Cortex of kidney (tissue), 1 donor: ENCODE results near the gene ACKR4.
"Not testable (repeated sequence)": the region's sequence is repeated elsewhere in the genome, so short reads cannot be mapped to it uniquely, and the experiment has no call there.

ENCODE experiments used
- DNase-seq: peaks from one replicate; lab custom pipeline; 2025; lab: John Stamatoyannopoulos, UW

Gene ACKR4

DNA sequence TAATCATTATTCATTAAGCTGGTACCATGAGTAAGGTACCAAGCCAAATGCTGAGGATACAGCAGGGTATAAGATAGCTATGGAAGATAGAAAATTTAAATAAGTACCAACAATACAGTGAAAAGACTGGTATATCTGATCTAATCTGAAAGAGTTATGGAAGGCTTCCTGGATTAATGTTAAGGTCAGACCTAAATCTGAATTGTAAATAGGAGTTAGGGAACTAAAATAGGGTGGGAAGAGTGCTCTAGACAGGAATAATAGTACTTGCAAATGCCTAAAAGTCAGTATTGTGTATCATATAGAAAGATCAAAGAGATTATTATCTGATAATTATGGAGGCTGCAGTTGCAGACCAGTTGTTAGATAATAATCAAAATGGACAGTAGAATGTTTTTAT is 2.6 kb upstream of the ACKR4 start:
- DNase-seq = no peak

DNA sequence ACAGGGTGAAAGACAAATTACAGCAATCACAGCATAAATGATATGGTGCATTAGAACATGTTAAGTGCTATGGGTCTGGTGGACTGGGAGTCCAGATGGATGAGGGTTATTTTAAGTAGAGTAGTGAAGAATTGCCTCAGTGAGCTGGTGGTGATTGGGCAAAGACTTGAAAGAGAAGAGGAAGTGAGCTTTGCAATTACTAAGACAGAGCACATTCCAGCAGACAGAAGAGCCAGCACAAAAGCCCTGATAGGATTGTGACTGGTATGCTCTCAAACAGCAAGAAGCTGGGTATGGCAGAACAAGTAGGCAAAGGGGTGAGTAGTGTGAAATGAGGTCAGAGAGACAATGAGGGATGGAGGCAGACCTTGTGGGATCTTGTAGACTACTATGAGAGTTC is 2.1 kb upstream of the ACKR4 start:
- no peak for DNase-seq

DNA sequence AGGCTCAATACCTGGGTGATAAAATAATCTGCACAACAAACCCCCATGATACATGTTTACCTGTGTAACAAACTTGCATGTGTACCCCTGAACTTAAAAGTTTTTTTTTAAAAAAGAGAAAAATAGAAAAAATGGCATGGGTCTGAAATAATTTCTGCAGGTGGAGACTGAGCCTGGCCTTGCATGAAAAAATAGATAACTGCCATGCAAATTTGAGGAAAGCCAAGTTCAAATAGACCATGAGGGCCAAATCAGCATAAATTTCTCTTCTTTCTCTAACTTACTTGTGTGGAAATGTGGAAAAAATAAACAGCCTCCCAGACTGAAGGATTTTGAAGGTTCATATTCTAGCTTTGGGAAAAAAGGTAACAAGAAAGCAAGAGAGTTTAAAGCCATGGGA is 744 bp upstream of the ACKR4 start:
- DNase-seq = no peak

DNA sequence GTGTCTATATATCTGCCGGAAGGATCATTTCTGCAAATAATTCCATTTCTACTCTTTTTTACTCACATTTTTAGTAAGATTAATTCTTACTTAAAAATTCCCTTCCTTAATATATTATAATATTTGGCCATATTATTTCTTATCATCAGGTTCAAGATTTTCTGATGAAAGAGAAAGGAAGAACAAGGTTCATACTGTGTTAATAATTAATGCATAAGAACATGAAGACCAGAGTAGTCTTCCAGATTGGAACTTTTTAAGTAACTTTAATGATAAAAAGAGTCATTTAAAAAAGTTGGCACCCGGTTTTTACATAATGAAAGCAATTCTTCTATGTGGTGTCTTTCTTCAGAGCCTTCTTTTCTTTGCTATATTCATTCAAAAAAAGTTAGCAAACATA is 590 bp downstream of the ACKR4 start:
- no peak for DNase-seq

DNA sequence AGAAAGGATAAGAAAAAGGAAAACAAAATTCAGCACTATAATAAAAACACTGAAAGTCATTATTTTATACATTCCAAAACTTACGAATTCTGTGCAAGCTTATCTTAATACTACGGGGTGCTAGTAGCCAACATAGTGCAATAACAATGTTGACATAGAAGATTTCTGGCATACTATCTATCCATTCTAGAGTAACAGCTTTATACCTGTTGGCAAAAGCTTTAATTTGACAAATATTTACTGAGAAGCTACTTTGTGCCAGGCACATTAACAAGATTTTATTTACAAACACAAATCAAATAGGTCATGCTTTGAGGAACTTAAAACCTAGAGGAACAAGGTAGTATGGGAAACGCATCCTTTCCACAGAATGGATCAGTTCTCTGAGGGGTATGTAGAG is 1.1 kb downstream of the ACKR4 start:
- DNase-seq = no peak

DNA sequence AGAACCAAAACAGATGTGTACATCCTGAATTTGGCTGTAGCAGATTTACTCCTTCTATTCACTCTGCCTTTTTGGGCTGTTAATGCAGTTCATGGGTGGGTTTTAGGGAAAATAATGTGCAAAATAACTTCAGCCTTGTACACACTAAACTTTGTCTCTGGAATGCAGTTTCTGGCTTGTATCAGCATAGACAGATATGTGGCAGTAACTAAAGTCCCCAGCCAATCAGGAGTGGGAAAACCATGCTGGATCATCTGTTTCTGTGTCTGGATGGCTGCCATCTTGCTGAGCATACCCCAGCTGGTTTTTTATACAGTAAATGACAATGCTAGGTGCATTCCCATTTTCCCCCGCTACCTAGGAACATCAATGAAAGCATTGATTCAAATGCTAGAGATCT is 3.5 kb downstream of the ACKR4 start:
- not testable (repeated sequence) for DNase-seq

DNA sequence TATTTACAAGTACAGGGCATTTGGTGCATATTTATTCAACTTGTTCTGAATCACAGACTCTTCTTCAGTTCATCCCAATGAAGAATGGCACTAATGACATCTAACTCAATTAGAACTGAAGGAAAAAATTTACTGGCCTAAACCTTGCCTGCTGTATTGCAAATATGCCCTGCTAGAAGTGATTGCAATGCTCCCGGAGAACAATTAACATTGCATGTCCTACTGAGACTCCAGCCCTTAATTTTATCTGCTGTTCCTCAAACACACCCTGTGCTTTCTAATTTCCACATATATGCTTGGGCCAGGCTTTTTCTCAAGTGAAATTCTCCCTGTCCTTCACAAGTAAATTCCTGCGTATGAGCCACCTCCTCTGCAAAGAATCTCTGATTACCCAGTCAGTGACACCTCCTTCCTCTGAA is 8.3 kb downstream of the ACKR4 start:
- no peak for DNase-seq

DNA sequence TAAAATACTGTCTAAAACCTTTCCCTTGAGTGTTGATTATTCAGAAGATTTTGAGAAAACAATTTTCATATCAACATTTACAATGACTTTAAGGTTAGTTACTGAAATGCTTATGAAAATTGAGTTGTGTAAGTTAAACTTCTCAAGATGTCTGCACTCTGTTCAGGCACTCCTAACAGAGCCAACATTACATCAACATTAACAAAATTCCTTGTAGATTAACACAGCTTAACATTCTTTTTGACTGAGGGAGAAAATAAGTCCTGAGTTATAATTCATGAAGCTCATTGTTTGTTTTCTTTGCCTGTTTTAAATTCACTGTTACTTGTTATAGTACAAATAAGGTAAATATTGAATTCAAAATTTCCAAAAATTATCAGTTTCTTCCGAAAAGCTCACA is 9.0 kb downstream of the ACKR4 start:
- no peak for DNase-seq

DNA sequence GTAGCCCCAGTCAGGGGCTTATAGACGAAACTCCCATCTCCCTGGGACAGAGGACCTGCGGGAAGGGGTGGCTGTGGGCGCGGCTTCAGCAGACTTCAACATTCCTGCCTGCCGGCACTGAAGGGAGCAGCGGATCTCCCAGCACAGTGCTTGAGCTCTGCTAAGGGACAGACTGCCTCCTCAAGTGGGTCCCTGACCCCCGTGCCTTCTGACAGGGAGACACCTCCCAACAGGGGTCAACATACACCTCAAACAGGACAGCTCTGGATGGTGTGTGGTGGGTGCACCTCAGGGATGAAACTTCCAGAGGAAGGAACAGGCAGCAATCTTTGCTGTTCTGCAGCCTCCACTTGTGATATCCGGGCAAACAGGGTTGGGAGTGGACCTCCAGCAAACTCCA is 9.6 kb downstream of the ACKR4 start:
- not testable (repeated sequence) for DNase-seq

DNA sequence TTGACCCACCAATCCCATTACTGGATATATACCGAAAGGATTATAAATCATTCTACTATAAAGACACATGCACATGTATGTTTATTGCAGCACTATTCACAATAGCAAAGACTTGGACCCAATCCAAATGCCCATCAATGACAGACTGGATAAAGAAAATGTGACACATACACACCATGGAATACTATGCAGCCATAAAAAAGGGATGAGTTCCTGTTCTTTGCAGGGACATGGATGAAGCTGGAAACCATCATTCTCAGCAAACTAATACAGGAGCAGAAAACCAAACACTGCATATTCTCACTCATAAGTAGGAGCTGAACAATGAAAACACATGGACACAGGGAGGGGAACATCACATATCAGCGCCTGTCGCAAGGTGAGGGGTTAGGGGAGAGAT is 18.2 kb downstream of the ACKR4 start:
- DNase-seq = not testable (repeated sequence)

DNA sequence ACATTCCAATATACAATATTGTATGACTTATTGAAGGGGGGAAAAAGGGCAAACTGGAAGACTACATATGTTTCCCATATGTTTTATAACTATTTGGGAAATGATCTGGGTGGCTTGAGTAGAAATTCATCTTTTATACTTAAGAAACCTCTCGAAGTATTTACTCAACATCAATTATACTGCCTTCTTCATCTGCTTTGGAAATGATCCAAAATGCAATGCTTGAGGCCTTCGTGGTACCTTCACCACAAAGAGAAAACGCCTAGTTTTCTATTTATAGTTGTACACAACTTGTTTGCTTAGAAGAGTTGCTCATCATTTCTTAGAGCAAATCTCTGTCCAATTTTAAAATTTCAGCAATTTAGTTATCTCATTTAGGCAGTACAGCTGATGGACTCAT is 18.8 kb downstream of the ACKR4 start:
- DNase-seq = no peak

DNA sequence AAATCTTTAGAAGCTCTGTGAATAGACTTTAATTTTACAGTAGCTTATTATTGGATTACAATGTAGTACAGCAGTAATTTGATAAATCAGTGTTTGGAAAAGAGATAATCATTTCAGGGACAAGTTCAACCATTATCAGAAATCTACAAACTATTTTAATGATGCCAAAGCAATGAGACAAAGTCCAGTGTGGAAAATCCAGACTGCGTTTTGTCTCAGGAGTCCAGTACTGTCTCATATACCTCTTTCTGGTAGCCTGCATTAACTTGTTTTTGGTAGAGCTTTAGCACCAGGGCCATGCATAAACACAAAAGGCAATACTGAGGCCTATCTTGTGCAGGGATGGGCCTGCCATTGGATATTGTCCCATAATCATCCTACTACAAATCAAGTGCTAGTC is 19.7 kb downstream of the ACKR4 start:
- DNase-seq = no peak

DNA sequence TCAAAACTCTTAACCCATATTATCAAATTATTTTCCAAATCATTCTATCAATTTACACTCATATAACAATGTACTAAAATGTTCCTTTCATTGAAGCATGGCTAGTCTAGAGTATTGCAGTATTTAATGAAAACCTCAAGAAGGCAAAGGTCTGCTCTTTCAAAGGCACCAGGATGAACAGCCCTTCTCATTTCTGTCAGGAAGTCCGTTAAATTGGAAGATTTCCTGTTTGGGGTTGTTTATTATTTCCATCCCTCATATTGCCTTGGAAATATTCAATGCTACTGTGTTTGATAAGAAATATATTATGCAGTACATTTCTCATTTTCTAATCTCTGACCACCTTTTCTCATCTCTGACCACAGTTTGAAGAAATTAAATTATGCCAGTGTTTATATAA is 25.1 kb downstream of the ACKR4 start:
- DNase-seq = no peak

DNA sequence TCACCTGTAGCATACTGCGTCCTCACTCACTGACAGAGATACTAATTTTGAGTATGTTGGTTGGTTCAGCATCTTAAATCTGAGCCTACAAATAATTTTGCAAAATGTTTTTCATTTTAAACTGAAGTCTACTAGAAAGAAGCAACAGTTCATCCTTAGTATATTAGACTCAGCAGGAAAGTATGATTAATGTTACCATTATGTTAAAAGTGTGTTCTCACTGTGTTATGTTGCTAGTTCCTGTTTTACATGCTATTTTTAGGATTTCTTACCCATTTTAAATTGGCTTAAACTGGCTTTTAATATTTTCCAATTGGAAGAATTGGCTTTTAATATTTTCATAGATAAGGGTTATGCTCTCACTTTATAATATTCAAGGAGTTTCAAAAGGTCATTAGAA is 25.7 kb downstream of the ACKR4 start:
- no peak for DNase-seq

DNA sequence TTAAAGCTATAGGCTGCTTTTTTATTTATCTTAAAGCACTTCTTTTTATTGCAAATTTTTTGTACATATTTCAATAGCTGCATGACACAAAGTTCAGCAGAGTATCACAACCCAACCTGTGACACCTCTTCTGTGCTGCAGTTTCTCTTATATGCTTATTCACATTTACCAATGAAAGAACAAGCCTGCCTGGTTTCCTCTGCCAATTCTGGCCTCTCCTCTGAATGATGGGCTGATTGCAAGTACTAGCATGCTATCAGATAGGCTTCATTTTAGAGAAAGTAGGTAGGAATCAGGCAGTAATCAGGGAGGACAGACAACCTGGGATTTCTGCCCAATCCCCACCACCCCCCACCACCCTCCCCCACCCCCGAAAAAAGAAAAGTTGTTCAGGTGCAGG is 26.6 kb downstream of the ACKR4 start:
- DNase-seq = no peak

DNA sequence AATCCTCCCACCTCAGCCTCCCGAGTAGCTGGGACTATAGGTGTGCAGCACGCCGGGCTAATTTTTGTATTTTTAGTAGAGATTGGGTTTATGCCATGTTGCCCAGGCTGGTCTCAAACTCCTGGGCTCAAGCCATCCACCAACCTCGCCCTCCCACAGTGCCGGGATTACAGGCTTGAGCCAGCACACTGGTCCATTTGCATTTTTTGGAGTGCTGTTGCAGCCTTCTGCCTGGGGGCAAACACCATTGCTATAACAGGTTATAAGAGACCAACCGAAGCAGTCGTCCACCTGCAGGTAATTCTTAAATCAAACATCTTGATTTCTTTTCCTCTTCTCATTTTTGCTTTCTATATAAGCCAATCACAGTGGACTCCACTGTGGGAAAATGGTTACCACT is 27.7 kb downstream of the ACKR4 start:
- DNase-seq = no peak

DNA sequence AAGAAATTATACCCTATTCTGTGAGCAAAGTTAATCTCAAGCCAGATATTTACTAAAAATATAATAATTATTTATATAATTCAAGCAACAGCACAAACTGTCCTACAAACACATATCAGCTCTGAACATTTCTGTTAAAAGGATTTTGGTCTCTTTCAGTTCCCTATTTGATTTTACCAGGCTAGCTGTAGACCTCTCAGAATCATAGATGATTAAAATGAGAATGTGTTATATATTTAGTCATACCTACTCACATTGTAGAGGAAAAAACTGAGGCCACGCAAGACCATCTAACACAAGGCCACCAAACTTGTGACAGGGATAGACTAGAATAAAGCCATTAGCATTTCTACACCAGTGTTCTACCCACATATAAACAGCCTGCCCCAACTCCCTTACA is 28.5 kb downstream of the ACKR4 start:
- DNase-seq = no peak

DNA sequence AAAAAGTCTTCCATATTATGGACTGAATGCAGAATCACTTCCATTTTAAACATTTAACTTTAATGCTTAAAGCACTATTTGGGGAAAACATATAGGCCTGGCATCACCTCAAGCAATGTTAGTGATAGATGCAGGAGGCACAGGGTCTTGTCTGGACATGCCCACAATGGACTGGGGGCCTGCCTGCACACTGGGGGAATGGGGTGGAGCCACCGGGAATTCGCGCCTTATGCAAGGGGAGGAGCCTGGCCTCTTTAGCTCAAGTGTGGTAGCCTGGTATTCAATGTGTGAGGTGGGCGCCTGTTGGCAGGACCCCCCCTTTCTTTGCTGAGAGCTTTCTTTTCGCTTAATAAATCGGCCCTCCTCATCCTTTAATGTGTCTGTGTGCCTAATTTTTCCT is 29.9 kb downstream of the ACKR4 start:
- DNase-seq = no peak

DNA sequence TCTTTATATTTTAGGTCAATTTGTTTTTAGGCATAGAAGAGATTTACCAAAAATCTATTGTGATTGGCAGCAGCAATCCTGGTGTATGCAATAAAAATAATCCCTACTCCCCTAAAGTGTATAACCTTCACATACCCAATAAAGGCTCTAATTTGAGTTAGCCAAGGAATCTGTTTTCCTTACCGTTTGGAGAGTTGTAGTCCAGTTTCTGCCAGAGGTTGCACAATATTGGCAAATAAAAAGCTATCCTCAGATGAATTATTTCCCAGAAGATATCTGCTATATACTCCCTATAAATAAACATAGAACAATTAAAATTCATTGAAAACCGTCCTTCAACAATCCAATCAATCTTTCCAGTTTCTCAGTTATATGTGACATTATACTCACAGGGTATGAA is 31.1 kb downstream of the ACKR4 start:
- DNase-seq = no peak

DNA sequence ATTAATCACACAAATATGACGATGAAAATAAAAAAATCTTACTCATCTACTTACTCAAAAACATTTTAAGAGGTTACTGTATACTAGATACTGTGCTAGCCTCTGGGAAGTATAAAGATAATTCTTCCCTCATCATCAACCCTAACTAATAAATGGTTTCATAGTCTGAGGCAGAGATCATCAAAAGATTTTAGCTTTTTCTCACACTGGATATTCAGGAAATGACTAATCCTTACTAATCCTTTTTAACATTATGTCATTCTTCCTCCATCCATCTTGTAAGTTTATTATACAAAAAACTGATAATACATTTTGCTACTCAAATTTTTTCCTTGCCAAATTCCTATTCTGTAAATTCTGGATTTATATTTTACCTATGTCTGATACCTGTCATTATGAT is 32.9 kb downstream of the ACKR4 start:
- no peak for DNase-seq

DNA sequence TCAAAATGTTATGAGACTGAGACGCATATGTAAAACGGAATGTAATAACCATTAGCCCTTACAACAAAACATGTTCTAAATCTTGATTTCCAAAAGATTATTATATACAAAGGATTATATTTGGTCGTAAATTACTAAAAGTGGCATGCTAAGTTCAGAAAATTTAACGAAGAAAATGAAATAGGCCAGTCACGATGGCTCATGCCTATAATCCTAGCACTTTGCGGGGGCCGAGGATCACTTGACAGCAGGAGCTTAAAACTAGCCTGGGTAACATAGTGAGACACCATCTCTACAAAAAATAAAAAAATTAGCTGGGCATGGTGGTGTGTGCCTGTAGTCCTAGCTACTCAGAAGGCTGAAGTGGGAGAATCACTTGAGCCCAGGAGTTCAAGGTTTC is 33.5 kb downstream of the ACKR4 start:
- DNase-seq = no peak

DNA sequence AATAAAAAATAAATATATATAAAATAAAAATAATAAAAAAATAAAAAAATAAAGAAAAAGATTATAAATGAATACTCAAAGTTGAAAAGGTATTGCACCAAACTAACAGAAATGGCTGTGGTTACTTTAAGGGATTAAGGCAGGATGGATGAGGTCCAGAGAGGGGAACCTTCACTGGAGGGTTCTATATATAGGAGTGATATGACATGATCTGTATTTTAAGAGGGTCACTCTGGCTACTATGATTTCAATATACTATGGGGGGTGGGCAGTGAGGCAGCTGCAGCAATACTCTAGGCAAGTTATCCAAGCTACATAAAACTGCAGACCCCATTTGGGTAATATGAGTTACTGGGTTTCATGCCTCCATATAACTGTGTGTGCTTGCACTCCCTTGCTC is 38.0 kb downstream of the ACKR4 start:
- DNase-seq = no peak

DNA sequence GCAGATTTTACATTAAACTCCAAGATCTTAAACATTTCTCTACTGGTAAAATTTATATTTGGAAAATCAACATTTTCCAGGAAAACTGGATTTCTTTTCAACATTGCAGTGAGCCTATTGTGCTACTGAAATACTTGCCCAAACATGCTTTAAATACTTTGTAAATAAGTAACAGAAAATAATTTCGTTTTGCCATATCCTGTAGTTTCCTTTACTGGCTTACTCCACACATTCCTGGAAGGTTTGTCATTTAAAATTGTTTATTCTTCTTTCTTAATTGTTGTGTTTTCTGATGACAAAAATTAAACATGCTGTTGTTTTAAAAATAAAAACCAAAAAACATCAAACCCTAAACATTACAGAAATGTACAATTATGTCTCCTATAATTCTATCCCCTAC is 40.5 kb downstream of the ACKR4 start:
- DNase-seq = no peak

DNA sequence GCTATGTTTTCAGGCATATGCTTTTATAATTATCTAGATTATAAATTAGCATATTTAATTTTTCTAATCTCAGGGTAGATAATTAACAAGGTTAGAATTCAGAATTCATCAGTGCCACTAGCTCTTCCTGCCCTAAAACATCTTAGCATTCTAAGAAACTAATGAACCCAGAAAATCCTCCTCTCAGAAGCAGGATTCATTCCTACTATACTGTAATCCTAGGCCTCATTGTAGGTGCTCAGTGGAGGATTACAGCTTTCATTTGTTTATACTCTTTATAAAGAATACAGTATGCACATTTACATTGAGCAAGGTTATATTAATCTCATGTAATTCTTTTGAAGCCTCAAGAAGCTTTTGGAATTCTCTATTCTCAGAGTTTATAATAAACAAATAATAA is 41.6 kb downstream of the ACKR4 start:
- no peak for DNase-seq

DNA sequence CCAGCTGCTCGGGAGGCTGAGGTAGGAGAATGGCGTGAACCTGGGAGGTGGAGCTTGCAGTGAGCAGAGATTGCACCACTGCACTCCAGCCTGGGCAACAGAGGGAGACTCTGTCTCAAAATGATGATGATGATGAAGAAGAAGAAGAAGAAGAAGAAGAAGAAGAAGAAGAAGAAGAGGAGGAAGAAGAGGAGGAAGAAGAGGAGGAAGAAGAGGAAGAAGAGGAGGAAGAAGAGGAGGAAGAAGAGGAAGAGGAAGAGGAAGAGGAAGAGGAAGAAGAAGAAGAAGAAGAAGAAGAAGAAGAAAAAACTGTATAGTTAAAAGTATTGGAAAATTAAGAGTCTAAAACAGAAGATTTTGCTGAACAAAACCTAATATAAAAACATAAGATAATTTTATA is 44.4 kb downstream of the ACKR4 start:
- not testable (repeated sequence) for DNase-seq
